Spleen (tissue), 7 donors: Measurements from ENCODE around the gene SLC29A3.

ENCODE experiments used
- POLR2A ChIP-seq, 3 donors: fragments of 450-650 bp; IDR thresholded peaks; one replicate each; pipeline ENCODE4 v1.5.1; 2017; ENCODE audit warnings: antibody characterized with exemption in 3 of 3, mild to moderate bottlenecking in 1 of 3
- POLR2AphosphoS5 ChIP-seq, 3 donors: sonication (generic); formaldehyde crosslinking; IDR thresholded peaks; one replicate each; pipeline ENCODE4 v1.5.1; 2017; ENCODE audit warnings: antibody characterized with exemption in 3 of 3
- TF ChIP-seq, protein P1 (sequence below), 11 experiments: fragments of 200-600 bp in 7 of 11; fragments of 450-650 bp in 4 of 11; sonication (generic) in 4 of 11; IDR thresholded peaks in 8 of 11; conservative IDR thresholded peaks in 3 of 11; 1 replicate in 7 of 11; 2 replicates in 4 of 11; pipeline versions ENCODE4 v1.4.0 to v1.8.0; 2016 to 2021; ENCODE audit warnings: antibody characterized with exemption in 11 of 11, inconsistent platforms in 4 of 11, mild to moderate bottlenecking in 1 of 11
- donor health status: DM: no; HTN: no; CAD: no; lungs with moderate emphysema.
- donor health status: DM: no; HTN: no; CAD: no.
- donor health status: DM: no; HTN: no; CAD: no.

DNA sequence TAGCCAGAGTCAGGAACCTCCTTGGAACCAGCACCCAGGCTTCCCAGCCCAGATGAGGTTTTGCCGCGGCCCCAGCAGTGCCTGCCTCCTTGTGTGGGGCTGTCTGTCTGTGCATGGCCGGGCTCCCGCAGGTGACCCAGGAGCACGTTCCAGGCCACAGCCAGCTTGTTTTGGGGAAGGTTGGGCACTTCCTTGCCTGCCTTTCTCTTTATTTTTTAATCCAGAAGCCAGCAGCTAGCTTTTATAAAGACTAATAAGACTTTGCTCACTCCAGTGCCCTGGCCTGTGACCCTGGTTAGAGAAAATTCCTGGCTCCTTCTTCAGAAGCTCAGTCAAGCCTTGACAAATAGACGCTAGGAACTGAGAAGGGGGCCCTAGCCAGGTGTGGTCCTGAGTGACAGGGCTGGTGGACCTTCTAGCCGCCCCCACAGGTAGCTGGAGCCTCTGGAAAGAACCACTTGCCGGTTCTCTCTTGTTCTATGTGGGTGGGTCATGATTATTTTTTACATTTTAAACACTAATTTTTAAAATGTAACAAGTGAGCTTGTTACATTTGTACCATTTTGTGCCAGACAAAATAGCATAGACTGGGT is 837 bp downstream of the SLC29A3 start:
- TF ChIP-seq POLR2AphosphoS5 (IDR thresholded peaks at IDR 0.05) (no peak), POLR2A (IDR thresholded peaks at IDR 0.05) (no peak)
- TF ChIP-seq, protein P1, sequence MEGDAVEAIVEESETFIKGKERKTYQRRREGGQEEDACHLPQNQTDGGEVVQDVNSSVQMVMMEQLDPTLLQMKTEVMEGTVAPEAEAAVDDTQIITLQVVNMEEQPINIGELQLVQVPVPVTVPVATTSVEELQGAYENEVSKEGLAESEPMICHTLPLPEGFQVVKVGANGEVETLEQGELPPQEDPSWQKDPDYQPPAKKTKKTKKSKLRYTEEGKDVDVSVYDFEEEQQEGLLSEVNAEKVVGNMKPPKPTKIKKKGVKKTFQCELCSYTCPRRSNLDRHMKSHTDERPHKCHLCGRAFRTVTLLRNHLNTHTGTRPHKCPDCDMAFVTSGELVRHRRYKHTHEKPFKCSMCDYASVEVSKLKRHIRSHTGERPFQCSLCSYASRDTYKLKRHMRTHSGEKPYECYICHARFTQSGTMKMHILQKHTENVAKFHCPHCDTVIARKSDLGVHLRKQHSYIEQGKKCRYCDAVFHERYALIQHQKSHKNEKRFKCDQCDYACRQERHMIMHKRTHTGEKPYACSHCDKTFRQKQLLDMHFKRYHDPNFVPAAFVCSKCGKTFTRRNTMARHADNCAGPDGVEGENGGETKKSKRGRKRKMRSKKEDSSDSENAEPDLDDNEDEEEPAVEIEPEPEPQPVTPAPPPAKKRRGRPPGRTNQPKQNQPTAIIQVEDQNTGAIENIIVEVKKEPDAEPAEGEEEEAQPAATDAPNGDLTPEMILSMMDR (IDR thresholded peaks at IDR 0.05 in 8 of 11, conservative IDR thresholded peaks at IDR 0.05 in 3 of 11): peak in 1 of 11 experiments; percentile 16
